Psoas muscle (tissue), 8 donors: Measurements from ENCODE around the gene GALC. TPM values are rescaled to one million over a fixed set of nuclear protein-coding genes. Genes with fewer than 3 reads are reported as not detected.
A peak's percentile ranks its signal among the peaks of the same experiment; 100 is the strongest.

Experiments
- ATAC-seq, 4 donors: fragments of 200-7000 bp; cut with Tn5 transposase; one replicate each; pipeline ENCODE4 v1.9.1; 2020; ENCODE audit warnings: moderate library complexity in 3 of 4, mild to moderate bottlenecking in 2 of 4
- DNase-seq, 2 donors: peaks; one replicate each; pipeline ENCODE4 v3.0.0-alpha.2; 2020
- H3K27ac ChIP-seq: fragments of 200-600 bp; one replicate; pipeline ENCODE4 v1.8.0; 2022
- H3K27me3 ChIP-seq, 3 donors: fragments of 200-600 bp in 1 of 3; one replicate each; pipeline versions ENCODE4 v1.6.1 to v1.8.0; 2013 to 2022; ENCODE audit warnings: low read length in 2 of 3, mild to moderate bottlenecking in 2 of 3, moderate library complexity in 1 of 3; ENCODE audit not compliant: insufficient read depth in 3 of 3
- H3K36me3 ChIP-seq, 2 donors: fragments of 200-600 bp in 1 of 2; one replicate each; pipeline versions ENCODE4 v1.6.1 to v1.8.0; 2013 to 2022; ENCODE audit warnings: low read depth in 1 of 2, mild to moderate bottlenecking in 1 of 2, moderate library complexity in 1 of 2; ENCODE audit not compliant: insufficient read depth in 1 of 2
- H3K4me1 ChIP-seq: fragments of 200-600 bp; one replicate; pipeline ENCODE4 v1.8.0; 2022
- H3K4me3 ChIP-seq: fragments of 200-600 bp; one replicate; pipeline ENCODE4 v1.8.0; 2022; ENCODE audit warnings: mild to moderate bottlenecking
- H3K9me3 ChIP-seq: fragments of 200-600 bp; one replicate; pipeline ENCODE4 v1.8.0; 2022
- WGBS, 3 donors: extraction: QIAGEN DNeasy Blood & Tissue Kit; methylation state at CpG; one replicate each; pipeline versions ENCODE4 v1.1.6 to v1.1.7; 2013; 5-methylcytosine and 5-hydroxymethylcytosine counted together
- intact Hi-C, 2 donors: fragments of 100-400 bp; cut with DNase I; formaldehyde crosslinking; loops; one replicate each; pipeline versions ENCODE4 v1.11.0 to v1.14.2; 2022
- polyA plus RNA-seq, 3 donors: library from polyadenylated mRNA; stranded (reverse); fragments of 200-250 nt; gene quantifications; one replicate each; pipeline ENCODE4 v1.2.3, GENCODE V29; 2013
- total RNA-seq, 4 donors: library from RNA; stranded (reverse); fragmentation: NEBNext Ultra II Directional in 2 of 4; extraction: Animal tissue kit (Norgen Biotek cat#: 25700) in 2 of 4; gene quantifications; one replicate each; pipeline versions ENCODE4 v1.2.1 to v1.2.4, GENCODE V29; 2021 to 2023
- TF ChIP-seq, protein P1 (sequence below): fragments of 200-600 bp; IDR thresholded peaks from one replicate; pipeline ENCODE4 v1.8.0; 2022; ENCODE audit warnings: antibody characterized with exemption
- donor health status: healthy with polysubstance abuse.
- donor health status: DM: no; HTN: no; CAD: no; lungs with moderate emphysema.
- donor health status: Bipolar disorder and iron deficiency.
- donor health status: healthy.
- donor health status: DM: yes; HTN: yes; CAD: no.
- donor health status: DM: no; HTN: no; CAD: no.
- donor health status: DM: no; HTN: no; CAD: no.
- donor health status: DM: yes; HTN: yes; CAD: no.

Gene GALC
- total and polyA plus RNA-seq, 7 donors = 4.0 to 10.2 (median 8.5) TPM

DNA sequence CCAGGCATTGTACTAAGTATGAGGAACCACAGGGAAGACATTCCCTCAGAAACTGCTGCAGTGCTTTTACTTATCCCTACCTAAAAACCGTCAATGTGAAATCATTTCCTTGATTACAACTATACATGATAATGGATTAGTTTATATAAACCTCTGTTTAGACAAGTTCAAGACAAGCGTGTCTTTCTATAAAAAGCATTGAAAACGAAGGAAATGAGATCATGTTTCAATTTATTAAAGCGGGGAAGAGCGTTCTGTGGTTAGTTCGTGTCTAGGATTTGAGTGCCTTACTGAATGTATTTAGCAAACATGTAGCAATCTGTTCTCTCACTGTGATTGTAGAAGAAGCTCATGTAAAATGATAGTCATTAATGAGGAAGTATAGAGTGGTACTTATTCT, 37.5 kb downstream of the GALC start:
- Histone ChIP-seq H3K4me3 (no peak overlapping the region), H3K27me3 (no peaks in the 10 kb centered on the region), H3K9me3 (no peaks in the 10 kb centered on the region), H3K4me1 (no peaks in the 10 kb centered on the region), H3K27ac (no peak overlapping the region), H3K36me3 (peaks cover 0 to 38% of the 10 kb centered on the region in 2 donors)
- intact Hi-C loops = loop anchor here in 1 of 2 donors (5.0 kb wide), 1 partner anchor 1083 kb away; no protein-coding TSS in a partner anchor
- DNase-seq (no peak), ATAC-seq (no peak)
- TF ChIP-seq, protein P1, sequence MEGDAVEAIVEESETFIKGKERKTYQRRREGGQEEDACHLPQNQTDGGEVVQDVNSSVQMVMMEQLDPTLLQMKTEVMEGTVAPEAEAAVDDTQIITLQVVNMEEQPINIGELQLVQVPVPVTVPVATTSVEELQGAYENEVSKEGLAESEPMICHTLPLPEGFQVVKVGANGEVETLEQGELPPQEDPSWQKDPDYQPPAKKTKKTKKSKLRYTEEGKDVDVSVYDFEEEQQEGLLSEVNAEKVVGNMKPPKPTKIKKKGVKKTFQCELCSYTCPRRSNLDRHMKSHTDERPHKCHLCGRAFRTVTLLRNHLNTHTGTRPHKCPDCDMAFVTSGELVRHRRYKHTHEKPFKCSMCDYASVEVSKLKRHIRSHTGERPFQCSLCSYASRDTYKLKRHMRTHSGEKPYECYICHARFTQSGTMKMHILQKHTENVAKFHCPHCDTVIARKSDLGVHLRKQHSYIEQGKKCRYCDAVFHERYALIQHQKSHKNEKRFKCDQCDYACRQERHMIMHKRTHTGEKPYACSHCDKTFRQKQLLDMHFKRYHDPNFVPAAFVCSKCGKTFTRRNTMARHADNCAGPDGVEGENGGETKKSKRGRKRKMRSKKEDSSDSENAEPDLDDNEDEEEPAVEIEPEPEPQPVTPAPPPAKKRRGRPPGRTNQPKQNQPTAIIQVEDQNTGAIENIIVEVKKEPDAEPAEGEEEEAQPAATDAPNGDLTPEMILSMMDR = no peak
- 78 to 82% (median 80%) methylated on average over 6 of the region's 6 CpGs for WGBS, 3 donors

DNA sequence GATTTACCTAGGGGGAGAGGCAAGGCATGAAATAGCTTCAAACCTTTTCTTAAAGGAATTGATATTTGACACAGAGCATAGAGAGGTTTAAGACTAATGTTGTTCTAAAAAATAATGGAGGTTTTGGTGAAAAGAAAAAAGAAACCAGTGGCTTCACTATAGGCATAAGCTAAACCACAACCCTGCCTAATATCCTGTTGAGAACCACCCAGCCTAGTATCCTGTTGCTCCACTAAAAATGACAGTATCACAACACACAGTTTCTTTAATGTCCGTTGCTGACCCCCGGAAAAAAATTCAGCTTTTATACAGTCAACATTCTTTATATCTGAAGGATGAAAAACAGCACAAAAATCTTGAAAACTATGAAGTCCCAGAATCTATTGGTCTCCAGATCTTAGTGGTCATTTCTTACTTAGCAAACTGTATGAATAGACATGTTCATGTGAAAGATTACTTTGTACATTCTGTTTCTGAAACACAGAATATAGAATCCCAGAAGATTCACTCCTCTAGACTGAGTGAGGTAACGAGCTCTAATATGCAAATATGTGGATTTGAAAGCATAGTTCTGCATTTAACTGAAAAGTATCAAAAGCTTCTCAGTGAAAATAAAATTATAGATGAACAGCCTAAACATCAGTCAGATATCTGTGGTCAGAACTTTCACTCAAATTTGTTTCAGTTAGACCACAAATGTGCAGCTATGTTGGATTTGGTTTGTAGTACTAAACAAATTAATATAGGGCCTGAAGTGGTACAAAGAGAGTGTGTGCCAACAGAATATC, 40.5 kb downstream of the GALC start:
- WGBS, 3 donors = 83 to 93% (median 87%) methylated on average over 3 of the region's 3 CpGs
- no peak for DNase-seq
- Histone ChIP-seq H3K9me3 (no peaks in the 10 kb centered on the region), H3K36me3 (peaks cover 0 to 48% of the 10 kb centered on the region in 2 donors), H3K27me3 (no peaks in the 10 kb centered on the region), H3K4me3 (no peak overlapping the region), H3K4me1 (no peaks in the 10 kb centered on the region), H3K27ac (no peak overlapping the region)
- no peak for ATAC-seq
- TF ChIP-seq, protein P1 = no peak
- intact Hi-C loops = no loop called here

DNA sequence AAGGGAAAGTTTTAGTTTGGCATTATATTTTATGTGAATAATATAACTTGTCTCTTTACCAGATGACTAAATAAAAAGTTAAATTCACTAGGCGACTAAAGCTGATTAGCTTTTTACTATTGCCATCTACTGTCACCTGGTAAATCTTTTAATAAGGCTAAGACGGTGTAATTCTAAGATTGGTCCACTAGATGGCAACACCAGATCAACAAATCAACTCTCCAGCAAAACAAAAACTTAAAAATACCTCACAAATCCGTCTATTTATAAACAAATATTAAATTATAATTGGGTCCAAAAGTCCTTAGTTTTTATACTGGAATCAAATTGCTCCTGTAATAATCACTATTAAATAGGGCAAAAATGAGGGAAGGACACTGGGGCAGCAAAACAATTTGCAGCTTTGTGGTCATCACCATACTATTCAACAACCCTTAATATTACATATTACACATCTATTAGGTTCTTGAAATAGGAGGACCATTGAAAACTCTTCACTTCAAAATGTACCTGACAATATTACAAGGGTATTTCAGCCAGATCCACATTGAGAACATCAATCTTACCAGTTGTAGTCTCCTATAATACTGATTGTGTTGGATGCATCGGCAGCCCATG, 47.9 kb downstream of the GALC start:
- Histone ChIP-seq H3K27me3 (no peaks in the 10 kb centered on the region), H3K4me3 (no peak overlapping the region), H3K36me3 (peaks cover 4 to 80% of the 10 kb centered on the region in 2 donors), H3K27ac (no peak overlapping the region), H3K4me1 (no peaks in the 10 kb centered on the region), H3K9me3 (no peaks in the 10 kb centered on the region)
- TF ChIP-seq, protein P1 = peak; percentile 60
- DNase-seq = no peak
- peak in 2 of 4 donors; percentile 43 to 73 for ATAC-seq
- WGBS, 3 donors = 28 to 30% (median 28%) methylated on average over 4 of the region's 4 CpGs
- intact Hi-C loops = loop anchor here in 1 of 2 donors (5.0 kb wide), 1 partner anchor 217 kb away; no protein-coding TSS in a partner anchor

DNA sequence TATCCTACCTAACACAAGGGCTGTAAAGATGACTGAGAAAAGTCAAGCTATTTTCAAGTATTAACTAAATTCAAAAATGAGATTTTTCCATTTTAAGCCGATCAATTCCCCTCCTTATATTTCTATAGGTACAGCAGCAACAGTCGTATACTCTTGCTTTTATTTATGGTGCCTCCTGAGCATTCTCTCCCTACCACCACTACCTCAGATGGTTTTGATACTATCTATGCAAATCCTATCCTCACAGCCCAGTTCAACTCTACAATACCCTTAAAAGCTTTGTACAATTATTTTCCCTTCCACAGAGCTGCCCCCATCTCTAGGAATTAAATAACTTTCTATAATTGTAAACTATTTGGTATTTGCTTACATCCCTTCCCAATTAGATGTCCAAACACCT, 52.1 kb downstream of the GALC start:
- ATAC-seq = no peak
- Histone ChIP-seq H3K9me3 (no peaks in the 10 kb centered on the region), H3K27ac (no peak overlapping the region), H3K27me3 (no peaks in the 10 kb centered on the region), H3K4me3 (no peak overlapping the region), H3K36me3 (peaks cover 4 to 60% of the 10 kb centered on the region in 2 donors), H3K4me1 (no peaks in the 10 kb centered on the region)
- no peak for DNase-seq
- TF ChIP-seq, protein P1 = no peak
- WGBS, 3 donors = 93 to 100% (median 96%) methylated on average over 2 of the region's 2 CpGs
- intact Hi-C loops = loop anchor here in 1 of 2 donors (5.0 kb wide), 1 partner anchor 221 kb away; no protein-coding TSS in a partner anchor
